Activated T-helper 1 cell treated with anti-CD3 and anti-CD28 coated beads, Interleukin-12 subunit alpha, Interleukin-12 subunit beta, Interleukin-2, Interleukin-4 antibody, amounts not matched to agents 30 ng/mL and 10 ng/mL and 1 ng/mL, durations not matched to agents 14 hours and 24 hours and 36 hours (primary cell): ENCODE measurements around the gene TARS1. TPM values are rescaled to one million over a fixed set of nuclear protein-coding genes. Genes with fewer than 3 reads are reported as not detected.
"Not testable (repeated sequence)": the region's sequence is repeated elsewhere in the genome, so short reads cannot be mapped to it uniquely, and the experiment has no call there.

ENCODE experiments used
- DNase-seq: peaks from one replicate; pipeline ENCODE4 v3.0.0; 2021; ENCODE audit warnings: low spot score
- H3K27ac Mint-ChIP-seq: one replicate; pipeline ENCODE4 v1.8.0; 2021; ENCODE audit warnings: mild to moderate bottlenecking, mixed read lengths
- H3K27me3 Mint-ChIP-seq: one replicate; pipeline ENCODE4 v1.8.0; 2022; ENCODE audit warnings: mild to moderate bottlenecking, moderate library complexity, mixed read lengths; ENCODE audit not compliant: insufficient read depth
- H3K36me3 Mint-ChIP-seq: one replicate; pipeline ENCODE4 v1.8.0; 2021; ENCODE audit warnings: low read depth, mixed read lengths
- H3K4me1 Mint-ChIP-seq: one replicate; pipeline ENCODE4 v1.8.0; 2021; ENCODE audit warnings: low read depth, mixed read lengths
- H3K4me3 Mint-ChIP-seq: one replicate; pipeline ENCODE4 v1.8.0; 2021; ENCODE audit warnings: mild to moderate bottlenecking, moderate library complexity, mixed read lengths
- H3K9me3 Mint-ChIP-seq: one replicate; pipeline ENCODE4 v1.8.0; 2021; ENCODE audit warnings: mixed read lengths
- intact Hi-C: fragments of 100-400 bp; cut with micrococcal nuclease; formaldehyde crosslinking; loops from one replicate; pipeline ENCODE4 v1.15.1; 2024
- total RNA-seq: library from RNA; stranded (reverse); gene quantifications from 2 replicates; pipeline ENCODE4 v1.2.3, GENCODE V29; 2022

The TARS1 gene
- total RNA-seq, 1 donor from 2014 or later = 184 TPM

DNA sequence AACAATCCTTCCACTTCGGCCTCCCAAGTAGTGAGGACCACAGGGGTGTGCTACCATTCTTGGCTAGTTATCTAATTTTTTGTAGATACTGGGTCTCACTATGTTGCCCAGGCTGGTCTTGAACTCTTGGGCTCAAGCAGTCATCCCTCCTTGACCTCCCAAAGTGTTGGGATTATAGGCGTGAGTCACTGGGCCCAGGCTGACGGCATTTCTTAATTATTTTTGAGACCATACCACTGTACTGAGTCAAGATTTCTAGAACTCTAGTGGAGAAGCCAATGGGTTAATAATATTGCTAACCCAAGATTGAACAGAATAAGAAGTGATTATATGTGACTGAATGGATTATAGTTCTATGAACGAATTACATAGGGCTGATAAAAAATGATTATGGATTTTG lies 66.7 kb downstream of the TARS1 start:
- DNase-seq = no peak
- no peaks in the 10 kb centered on the region for H3K36me3 Mint-ChIP-seq

DNA sequence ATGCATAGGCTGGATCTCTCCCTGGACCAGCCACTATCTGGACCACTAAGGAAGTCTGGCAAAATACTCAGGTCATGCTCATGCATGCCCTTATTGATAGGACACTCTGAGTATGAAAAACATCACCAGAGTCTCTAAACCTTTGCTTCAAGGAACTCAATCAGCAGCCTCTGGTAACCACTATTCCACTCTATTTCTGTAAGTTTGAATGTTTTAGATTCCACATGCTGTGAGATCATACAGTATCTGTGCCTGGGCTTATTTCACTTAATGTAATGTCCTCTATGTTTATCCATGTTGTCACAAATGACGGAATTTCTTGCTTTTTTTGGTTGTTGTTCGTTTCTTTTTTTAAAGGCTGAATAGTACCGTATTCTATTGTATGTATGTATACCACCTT lies 68.3 kb downstream of the TARS1 start:
- H3K4me1 Mint-ChIP-seq = no peaks in the 10 kb centered on the region
- H3K36me3 Mint-ChIP-seq = no peaks in the 10 kb centered on the region
- H3K4me3 Mint-ChIP-seq = no peak overlapping the region
- intact Hi-C loops = no loop called here
- H3K9me3 Mint-ChIP-seq = no peaks in the 10 kb centered on the region
- no peak for DNase-seq
- peaks cover 1% of the 10 kb centered on the region for H3K27me3 Mint-ChIP-seq
- H3K27ac Mint-ChIP-seq = no peak overlapping the region

More for the DNA sequence above, 66.7 kb downstream of the TARS1 start:
- Mint-ChIP-seq H3K27ac (no peak overlapping the region), H3K4me3 (no peak overlapping the region), H3K9me3 (no peaks in the 10 kb centered on the region), H3K4me1 (no peaks in the 10 kb centered on the region), H3K27me3 (peaks cover 1% of the 10 kb centered on the region)
- intact Hi-C loops = no loop called here

DNA sequence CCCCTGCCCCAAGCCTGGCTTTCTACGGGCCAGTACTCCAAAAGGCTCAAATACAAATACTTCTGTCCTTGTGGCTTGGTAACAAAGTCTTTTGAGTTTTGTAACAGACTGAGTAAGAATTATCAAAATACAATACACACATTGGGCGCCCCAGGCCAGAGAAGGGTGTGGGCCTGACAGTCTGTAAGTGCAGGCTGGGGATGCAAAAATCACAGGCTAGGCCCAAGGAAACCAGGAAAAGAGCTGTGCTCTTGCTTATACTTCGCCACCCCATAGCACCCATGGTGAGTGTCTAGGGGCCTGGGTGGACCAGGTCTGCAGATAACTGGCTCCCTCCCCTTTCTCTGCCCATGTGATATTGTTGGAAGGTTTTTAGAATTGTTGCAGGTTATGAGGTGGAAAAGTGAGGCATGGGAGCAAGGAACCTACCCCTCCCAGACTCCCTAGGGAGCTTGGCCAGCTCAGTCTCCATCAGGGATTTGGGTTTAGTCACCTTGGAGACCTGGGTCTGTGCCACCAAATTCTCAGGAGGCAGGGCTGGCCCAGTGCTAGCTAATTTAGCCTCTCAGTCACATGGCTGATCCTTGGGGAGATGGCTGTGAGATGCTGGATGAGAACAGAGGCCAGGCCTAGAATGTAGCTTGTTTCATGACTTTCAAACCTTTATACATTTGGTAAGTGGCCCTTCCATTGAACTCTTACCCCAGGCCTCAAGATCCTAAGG lies 72.9 kb downstream of the TARS1 start:
- Mint-ChIP-seq H3K36me3 (no peaks in the 10 kb centered on the region), H3K9me3 (no peaks in the 10 kb centered on the region), H3K27ac (no peak overlapping the region), H3K4me3 (no peak overlapping the region), H3K4me1 (no peaks in the 10 kb centered on the region), H3K27me3 (peaks cover 3% of the 10 kb centered on the region)
- intact Hi-C loops = no loop called here
- no peak for DNase-seq

DNA sequence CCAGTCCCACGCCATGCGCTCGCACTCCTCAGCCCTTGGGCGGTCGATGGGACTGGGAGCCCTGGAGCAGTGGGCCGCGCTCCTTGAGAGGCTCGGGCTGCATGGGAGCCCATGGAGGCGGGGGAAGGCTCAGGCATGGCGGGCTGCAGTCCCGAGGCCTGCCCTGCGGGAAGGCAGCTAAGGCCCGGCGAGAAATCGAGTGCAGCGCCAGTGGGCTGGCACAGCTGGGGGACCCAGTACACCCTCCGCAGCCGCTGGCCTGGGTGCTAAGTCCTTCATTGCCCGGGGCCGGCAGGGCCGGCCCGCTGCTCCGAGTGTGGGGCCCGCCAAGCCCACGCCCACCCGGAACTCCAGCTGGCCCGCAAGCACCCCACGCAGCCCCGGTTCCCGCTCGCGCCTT lies 74.6 kb downstream of the TARS1 start:
- H3K27ac Mint-ChIP-seq, DNase-seq, H3K4me1 Mint-ChIP-seq, intact Hi-C loops, H3K4me3 Mint-ChIP-seq, H3K36me3 Mint-ChIP-seq, H3K9me3 Mint-ChIP-seq, H3K27me3 Mint-ChIP-seq: not testable (repeated sequence)

DNA sequence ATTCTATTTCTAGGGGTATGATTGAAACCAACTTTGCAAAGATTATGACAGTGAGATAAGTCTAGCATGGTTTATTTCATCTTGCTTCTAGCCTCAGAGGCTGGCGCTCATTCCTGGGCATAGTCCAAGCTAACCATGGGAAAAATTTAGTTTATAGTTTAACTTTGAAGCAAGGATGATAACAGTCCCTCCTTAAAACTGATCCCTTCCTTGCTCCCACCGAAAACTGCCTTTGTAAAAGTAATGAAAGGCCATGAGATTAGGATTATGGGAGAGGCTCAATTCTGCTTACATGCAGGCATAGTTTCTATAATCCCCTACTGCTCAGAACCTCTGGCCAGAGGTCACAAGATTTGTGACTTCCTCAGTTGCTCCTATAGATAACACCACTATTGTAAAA lies 75.7 kb downstream of the TARS1 start:
- intact Hi-C loops = no loop called here
- no peak for DNase-seq
- Mint-ChIP-seq H3K4me1 (no peaks in the 10 kb centered on the region), H3K27me3 (peaks cover 2% of the 10 kb centered on the region), H3K36me3 (no peaks in the 10 kb centered on the region), H3K27ac (no peak overlapping the region), H3K4me3 (no peak overlapping the region), H3K9me3 (no peaks in the 10 kb centered on the region)
